ENCODE results near the gene BOC. TPM values are rescaled to one million over a fixed set of nuclear protein-coding genes. Genes with fewer than 3 reads are reported as not detected.

The BOC gene
- total and polyA plus RNA-seq, 2 experiments from 2014 or later = 18.4 to 21.6 TPM

DNA sequence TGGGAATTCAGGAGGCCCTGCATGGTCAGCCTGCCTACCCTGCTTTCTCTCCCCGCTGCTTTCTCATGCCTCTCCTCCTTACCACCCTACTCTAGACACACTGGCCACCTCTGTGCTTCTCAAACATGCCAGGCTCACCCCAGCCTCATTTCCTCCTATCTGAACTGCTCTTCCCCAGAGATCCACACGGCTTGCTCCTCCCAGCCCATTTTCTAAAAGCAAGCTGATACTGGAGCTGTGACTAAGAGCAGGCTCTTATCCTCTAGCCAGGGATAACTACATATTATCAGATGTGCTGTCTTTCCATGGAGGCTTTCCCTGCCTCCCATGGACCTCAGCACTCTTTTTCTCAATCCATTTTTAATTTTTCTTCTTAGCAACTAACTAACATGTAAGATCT is 85.9 kb downstream of the BOC start:
- Histone ChIP-seq H4K20me1 (ENCODE audit: insufficient read depth) (no peaks in the 10 kb centered on the region), H3K4me3 (no peak overlapping the region)
- 71 to 78% methylated on average over 2 of the region's 2 CpGs for WGBS, 2 experiments (ENCODE audit: low coverage in 1 of 2, low lambda C conversion rate in 2 of 2, missing lambda C conversion rate in 2 of 2)

DNA sequence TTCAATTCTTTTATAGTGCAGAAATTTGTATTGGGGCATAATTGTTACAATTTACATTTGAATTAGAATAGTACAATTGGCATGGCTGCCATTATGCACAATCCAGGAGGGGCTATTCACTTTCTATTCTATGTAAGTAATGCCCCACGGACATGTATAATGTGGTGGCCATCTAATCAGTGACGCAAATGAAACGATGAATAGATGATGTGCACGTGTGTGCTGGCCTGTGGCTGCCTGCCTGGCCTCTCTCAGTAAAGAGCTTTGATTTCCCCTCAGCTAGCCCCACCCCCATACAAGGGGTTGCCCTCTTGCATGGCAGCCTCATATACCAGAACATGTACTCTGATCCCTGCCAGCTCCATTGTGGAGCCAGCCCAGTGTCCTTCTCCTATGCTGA is 86.5 kb downstream of the BOC start:
- Histone ChIP-seq H3K36me3 (ENCODE audit: low read depth) (no peaks in the 10 kb centered on the region), H2AFZ (no peak overlapping the region), H3K4me2 (ENCODE audit: unreplicated experiment) (no peak overlapping the region), H3F3A (ENCODE audit: insufficient read depth) (no peaks in the 10 kb centered on the region), H3K4me3 (no peak overlapping the region), H3K9ac (no peak overlapping the region), H3K27ac (no peak overlapping the region), H3K79me2 (ENCODE audit: insufficient read depth) (no peaks in the 10 kb centered on the region), H3K9me3 (ENCODE audit: low read depth) (no peaks in the 10 kb centered on the region), H3K27me3 (replicated peaks; ENCODE audit: insufficient read depth) (no peaks in the 10 kb centered on the region), H3K4me1 (ENCODE audit: insufficient read depth) (no peaks in the 10 kb centered on the region), H3K9me2 (ENCODE audit: insufficient read depth) (no peaks in the 10 kb centered on the region), H4K20me1 (ENCODE audit: insufficient read depth) (no peaks in the 10 kb centered on the region)
- TF ChIP-seq EZH2phosphoT487 (IDR thresholded peaks at IDR 0.05; ENCODE audit: insufficient read depth, low read depth) = no peak
- in situ Hi-C loops (cut with MboI) = no loop called here
- 90% methylated on average over 4 of the region's 4 CpGs for WGBS, 2 experiments (ENCODE audit: low coverage in 1 of 2, low lambda C conversion rate in 2 of 2, missing lambda C conversion rate in 2 of 2)
- DNase-seq = no peak

More for the DNA sequence above, 85.9 kb downstream of the BOC start:
- in situ Hi-C loops (cut with MboI) = no loop called here
- no peak overlapping the region for H3K27ac ChIP-seq
- no peaks in the 10 kb centered on the region for H3K4me1 ChIP-seq (ENCODE audit: insufficient read depth)
- H3K9ac ChIP-seq = no peak overlapping the region
- H2AFZ ChIP-seq = no peak overlapping the region
- H3F3A ChIP-seq (ENCODE audit: insufficient read depth) = no peaks in the 10 kb centered on the region
- no peaks in the 10 kb centered on the region for H3K79me2 ChIP-seq (ENCODE audit: insufficient read depth)
- DNase-seq = no peak
- no peaks in the 10 kb centered on the region for H3K9me2 ChIP-seq (ENCODE audit: insufficient read depth)
- no peaks in the 10 kb centered on the region for H3K36me3 ChIP-seq (ENCODE audit: low read depth)
- H3K4me2 ChIP-seq (ENCODE audit: unreplicated experiment) = no peak overlapping the region
- TF ChIP-seq EZH2phosphoT487 (IDR thresholded peaks at IDR 0.05; ENCODE audit: insufficient read depth, low read depth) (no peak), EZH2 (IDR thresholded peaks at IDR 0.05; ENCODE audit: insufficient read depth, poor library complexity, severe bottlenecking) (no peak)
- no peaks in the 10 kb centered on the region for H3K27me3 ChIP-seq (replicated peaks; ENCODE audit: insufficient read depth)
- no peaks in the 10 kb centered on the region for H3K9me3 ChIP-seq (ENCODE audit: low read depth)

DNA sequence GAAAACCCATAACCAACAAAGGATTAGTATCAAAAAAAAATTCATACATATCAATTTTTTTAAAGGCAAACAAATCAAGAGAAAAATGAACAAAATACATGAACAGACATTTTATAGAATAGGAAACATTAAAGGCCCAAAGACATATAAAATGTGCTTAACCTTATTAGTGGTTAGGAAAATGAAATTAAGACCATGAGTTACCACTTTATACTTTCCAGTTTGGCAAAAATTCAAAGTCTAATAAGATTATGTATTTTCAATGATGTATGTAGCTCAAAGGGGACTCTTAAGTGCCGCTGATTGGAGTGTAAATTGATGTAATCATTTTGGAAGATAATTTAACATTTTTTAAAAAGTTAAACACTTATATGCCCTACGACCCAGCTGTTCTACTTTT is 89.2 kb downstream of the BOC start:
- Histone ChIP-seq H3K9me2 (ENCODE audit: insufficient read depth) (no peaks in the 10 kb centered on the region), H3F3A (ENCODE audit: insufficient read depth) (peaks cover 4% of the 10 kb centered on the region), H3K9ac (no peak overlapping the region), H4K20me1 (ENCODE audit: insufficient read depth) (no peaks in the 10 kb centered on the region), H3K4me2 (ENCODE audit: unreplicated experiment) (no peak overlapping the region), H3K9me3 (ENCODE audit: low read depth) (no peaks in the 10 kb centered on the region), H3K4me3 (no peak overlapping the region), H3K4me1 (ENCODE audit: insufficient read depth) (peaks cover 9% of the 10 kb centered on the region), H3K36me3 (ENCODE audit: low read depth) (no peaks in the 10 kb centered on the region), H3K27me3 (replicated peaks; ENCODE audit: insufficient read depth) (no peaks in the 10 kb centered on the region), H3K27ac (no peak overlapping the region), H2AFZ (no peak overlapping the region), H3K79me2 (ENCODE audit: insufficient read depth) (no peaks in the 10 kb centered on the region)
- TF ChIP-seq EZH2phosphoT487 (IDR thresholded peaks at IDR 0.05; ENCODE audit: insufficient read depth, low read depth) (no peak), EZH2 (IDR thresholded peaks at IDR 0.05; ENCODE audit: insufficient read depth, poor library complexity, severe bottlenecking) (no peak)
- 81 to 87% methylated on average over 2 of the region's 2 CpGs for WGBS, 2 experiments (ENCODE audit: low coverage in 1 of 2, low lambda C conversion rate in 2 of 2, missing lambda C conversion rate in 2 of 2)
- DNase-seq = no peak
- in situ Hi-C loops (cut with MboI) = no loop called here

DNA sequence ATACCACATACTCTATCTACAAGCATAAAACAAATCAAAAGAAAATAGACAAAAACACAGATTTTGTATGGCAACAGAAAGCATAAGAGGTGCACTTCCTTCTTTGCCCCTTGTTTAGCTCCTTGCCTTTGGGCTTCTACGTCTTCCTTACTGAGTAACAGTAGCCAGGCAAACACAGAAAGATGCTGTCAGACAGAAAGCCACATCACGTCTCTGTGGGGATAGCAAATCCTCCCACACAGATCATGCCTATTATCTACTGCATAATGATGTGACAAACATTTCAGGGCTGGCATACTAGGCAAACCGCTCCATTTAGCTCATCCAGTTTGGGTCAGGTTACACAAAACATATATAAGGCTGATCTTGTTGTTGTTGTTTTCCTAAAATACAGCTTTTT is 92.7 kb downstream of the BOC start:
- no peaks in the 10 kb centered on the region for H4K20me1 ChIP-seq (ENCODE audit: insufficient read depth)
- H3K4me2 ChIP-seq (ENCODE audit: unreplicated experiment) = no peak overlapping the region
- peaks cover 10% of the 10 kb centered on the region for H3K4me1 ChIP-seq (ENCODE audit: insufficient read depth)
- in situ Hi-C loops (cut with MboI) = no loop called here
- no peak overlapping the region for H3K9ac ChIP-seq
- no peak overlapping the region for H3K27ac ChIP-seq
- no peaks in the 10 kb centered on the region for H3K9me2 ChIP-seq (ENCODE audit: insufficient read depth)
- TF ChIP-seq EZH2phosphoT487 (IDR thresholded peaks at IDR 0.05; ENCODE audit: insufficient read depth, low read depth) = no peak
- TF ChIP-seq EZH2 (IDR thresholded peaks at IDR 0.05; ENCODE audit: insufficient read depth, poor library complexity, severe bottlenecking) = no peak
- no peaks in the 10 kb centered on the region for H3K9me3 ChIP-seq (ENCODE audit: low read depth)
- no peak overlapping the region for H2AFZ ChIP-seq
- H3F3A ChIP-seq (ENCODE audit: insufficient read depth) = peaks cover 4% of the 10 kb centered on the region
- no peak overlapping the region for H3K4me3 ChIP-seq
- H3K36me3 ChIP-seq (ENCODE audit: low read depth) = no peaks in the 10 kb centered on the region
- no peaks in the 10 kb centered on the region for H3K27me3 ChIP-seq (replicated peaks; ENCODE audit: insufficient read depth)
- WGBS, 2 experiments (ENCODE audit: low coverage in 1 of 2, low lambda C conversion rate in 2 of 2, missing lambda C conversion rate in 2 of 2) = 87 to 89% methylated on average over 3 of the region's 3 CpGs
- no peak for DNase-seq
- no peaks in the 10 kb centered on the region for H3K79me2 ChIP-seq (ENCODE audit: insufficient read depth)
